ACHN (cell line): ENCODE results near the gene ABCA6.
"Not testable (repeated sequence)": the region's sequence is repeated elsewhere in the genome, so short reads cannot be mapped to it uniquely, and the experiment has no call there.

Experiments
- DNase-seq: peaks from one replicate; pipeline ENCODE4 v3.0.0-alpha.2; 2015
- in situ Hi-C: cut with HindIII; loops from 2 replicates; pipeline ENCODE4 v1.10.0; 2017; ENCODE audit warnings: low sequenced_read_pairs, low pct_ligation_motif_present, low pct_unique_long_range_greater_than_20kb

ABCA6 gene

DNA sequence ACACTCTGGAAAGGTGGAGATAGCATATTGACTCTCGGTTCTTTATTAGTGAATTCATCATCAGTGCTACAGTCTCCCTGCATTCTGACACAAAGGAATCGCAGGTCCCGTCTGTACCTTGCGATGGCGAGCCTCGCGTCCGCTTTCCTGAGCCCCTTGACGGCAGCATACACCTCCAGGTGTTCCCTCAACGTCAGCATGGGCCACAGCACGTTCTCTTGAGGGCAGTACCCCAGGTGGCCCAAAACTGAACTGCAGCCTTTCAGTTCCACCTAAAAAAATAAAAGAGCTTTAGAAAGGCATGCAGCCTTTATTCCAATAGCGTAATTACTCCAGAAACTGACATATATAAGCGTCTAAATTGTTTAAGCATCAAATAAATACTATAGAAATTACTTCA, 56.8 kb downstream of the ABCA6 start:
- DNase-seq, result no peak
- in situ Hi-C loops, result no loop called here

DNA sequence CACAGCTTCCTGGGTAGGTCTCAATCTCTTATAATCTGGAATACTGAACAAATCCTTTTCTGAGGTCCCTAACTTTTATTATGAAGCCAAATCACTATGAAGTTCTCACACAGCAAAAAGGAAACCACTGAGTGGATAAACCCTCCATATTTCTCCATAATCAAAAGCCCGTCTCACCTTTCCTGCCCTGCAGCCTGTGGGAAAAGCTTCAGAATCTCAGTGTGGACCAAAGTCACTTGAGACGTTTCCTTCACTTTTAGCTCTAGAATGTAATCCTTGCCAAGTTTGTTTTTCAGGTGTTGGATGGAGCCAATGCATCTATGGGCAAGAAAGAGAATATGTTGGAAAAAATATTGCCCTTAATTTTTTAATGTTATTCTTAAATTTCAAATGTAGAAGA, 59.0 kb downstream of the ABCA6 start:
- in situ Hi-C loops, result no loop called here
- DNase-seq, result no peak

DNA sequence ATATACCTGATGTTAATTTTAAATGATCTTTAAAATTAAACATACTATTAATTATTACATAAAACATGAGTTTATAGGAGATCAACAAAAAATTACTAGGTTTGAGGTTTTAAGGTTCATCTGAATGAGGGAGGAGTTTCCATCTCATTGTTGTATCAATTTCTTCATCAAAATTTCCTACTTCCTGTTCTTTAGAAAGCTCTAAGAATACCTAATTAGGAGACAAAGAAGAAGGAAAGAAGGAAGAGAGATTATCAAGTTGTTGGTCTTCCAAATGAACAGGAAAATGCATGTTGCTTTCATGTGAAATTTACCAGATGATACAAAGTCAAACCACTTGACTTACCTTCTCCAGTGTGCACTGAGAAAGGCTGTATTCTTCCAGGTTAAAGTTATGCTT, 62.8 kb downstream of the ABCA6 start:
- no peak for DNase-seq
- in situ Hi-C loops, result no loop called here

DNA sequence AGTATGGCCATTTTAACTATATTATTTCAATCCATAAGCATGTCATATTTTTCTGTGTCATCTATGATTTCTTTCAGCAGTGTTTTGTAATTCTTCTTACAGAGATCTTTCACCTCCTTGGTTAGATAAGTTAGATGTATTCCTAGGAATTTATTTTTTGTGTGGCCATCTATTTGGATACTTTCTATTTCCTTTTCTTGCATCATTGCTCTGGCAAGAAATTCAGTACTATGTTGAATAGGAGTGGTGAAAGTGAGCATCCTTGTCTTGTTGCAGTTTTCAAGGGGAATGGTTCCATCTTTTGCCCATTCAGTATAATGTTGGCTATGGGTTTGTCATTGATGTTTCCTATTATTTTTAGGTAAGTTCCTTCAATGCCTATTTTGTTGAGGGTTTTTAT, 65.9 kb downstream of the ABCA6 start:
- DNase-seq, result no peak
- in situ Hi-C loops, result no loop called here

DNA sequence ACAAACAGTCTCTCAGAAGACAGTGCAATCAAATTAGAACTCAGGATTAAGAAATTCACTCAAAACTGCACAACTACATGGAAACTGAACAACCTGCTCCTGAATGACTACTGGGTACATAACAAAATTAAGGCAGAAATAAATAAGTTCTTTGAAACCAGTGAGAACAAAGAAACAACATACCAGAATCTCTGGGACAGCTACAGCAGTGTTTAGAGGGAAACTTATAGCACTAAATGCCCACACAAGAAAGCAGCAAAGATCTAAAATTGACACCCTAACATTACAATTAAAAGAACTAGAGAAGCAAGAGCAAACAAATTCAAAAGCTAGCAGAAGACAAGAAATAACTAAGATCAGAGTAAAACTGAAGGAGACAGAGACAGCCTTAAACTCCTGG, 68.3 kb downstream of the ABCA6 start:
- DNase-seq, in situ Hi-C loops: not testable (repeated sequence)

DNA sequence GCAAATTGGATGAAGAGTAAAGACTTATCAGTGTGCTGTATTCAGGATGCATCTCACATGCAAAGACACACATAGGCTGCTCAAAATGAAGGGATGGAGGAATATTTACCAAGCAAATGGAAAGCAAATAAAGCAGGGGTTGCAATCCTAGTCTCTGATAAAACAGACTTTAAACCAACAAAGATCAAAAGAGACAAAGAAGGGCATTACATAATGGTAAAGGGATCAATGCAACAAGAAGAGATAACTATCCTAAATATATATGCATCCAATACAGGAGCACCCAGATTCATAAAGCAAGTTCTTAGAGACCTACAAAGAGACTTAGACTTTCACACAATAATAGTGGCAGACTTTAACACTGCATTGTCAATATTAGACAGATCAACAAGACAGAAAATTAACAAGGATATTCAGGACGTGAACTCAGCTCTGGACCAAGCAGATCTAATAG, 68.9 kb downstream of the ABCA6 start:
- DNase-seq, in situ Hi-C loops: not testable (repeated sequence)

DNA sequence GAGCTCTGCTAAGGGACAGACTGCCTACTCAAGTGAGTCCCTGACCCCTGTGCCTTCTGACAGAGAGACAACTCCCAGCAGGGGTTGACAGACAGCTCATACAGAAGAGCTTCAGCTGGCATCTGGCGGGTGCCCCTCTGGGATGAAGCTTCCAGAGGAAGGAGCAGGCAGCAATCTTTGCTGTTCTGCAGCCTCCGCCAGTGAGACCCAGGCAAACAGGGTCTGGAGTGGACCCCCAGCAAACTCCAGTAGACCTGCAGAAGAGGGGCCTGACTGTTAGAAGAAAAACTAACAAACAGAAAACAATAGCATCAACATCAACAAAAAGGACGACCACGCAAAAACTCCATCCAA, 70.5 kb downstream of the ABCA6 start:
- in situ Hi-C loops, DNase-seq: not testable (repeated sequence)

DNA sequence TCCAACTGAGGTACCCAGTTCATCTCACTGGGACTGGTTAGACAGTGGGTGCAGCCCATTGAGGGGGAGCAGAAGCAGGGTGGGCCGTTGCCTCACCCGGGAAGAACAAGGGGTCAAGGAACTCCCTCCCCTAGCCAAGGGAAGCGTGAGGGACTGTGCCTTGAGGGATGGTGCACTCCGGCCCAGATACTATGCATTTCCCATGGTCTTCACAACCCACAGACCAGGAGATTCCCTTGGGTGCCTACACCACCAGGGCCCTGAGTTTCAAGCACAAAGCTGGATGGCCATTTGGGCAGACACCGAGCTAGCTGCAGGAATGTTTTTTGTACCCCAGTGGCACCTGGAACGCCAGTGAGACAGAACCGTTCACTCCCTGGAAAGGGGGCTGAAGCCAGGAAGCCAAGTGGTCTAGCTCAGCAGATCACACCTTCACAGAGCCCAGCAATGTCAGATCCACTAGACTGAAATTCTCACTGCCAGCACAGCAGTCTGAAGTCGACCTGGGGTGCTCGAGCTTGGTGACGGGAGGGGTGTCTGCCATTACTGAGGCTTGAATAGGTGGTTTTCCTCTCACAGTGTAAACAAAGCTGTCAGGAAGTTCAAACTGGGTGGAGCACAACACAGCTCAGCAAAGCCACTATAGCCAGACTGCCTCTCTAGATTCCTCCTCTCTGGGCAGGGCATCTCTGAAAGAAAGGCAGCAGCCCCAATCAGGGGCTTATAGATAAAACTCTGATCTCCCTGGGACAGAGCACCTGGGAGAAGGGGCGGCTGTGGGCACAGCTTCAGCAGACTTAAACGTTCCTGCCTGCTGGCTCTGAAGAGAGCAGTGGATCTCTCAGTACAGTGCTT, 71.1 kb downstream of the ABCA6 start:
- DNase-seq, in situ Hi-C loops: not testable (repeated sequence)

DNA sequence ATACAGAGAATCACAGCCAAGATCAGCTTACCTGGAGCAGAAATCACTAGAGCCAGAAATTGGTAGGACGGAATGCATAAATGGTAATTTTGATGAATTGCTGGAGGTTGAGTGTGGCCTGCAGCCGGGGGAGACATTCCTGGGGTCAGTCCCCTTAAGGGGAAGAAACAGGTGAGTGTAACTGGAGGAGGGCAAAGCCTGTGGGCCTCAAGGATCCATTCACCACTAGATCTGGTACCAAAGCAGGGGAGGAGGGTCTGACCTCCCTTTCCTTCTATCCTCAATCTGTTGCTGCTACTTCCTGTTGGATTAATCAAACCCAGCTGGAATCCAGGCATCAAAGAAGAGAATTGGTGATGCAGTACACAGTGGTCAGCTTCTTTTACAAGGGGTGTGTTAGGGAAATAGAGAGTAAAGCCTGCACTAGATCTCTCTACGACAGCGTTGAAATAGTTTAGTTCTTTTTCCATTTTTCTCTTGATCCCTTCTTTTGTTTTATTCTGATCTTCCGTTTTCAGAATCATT, 72.4 kb downstream of the ABCA6 start:
- no peak for DNase-seq
- in situ Hi-C loops, result no loop called here

DNA sequence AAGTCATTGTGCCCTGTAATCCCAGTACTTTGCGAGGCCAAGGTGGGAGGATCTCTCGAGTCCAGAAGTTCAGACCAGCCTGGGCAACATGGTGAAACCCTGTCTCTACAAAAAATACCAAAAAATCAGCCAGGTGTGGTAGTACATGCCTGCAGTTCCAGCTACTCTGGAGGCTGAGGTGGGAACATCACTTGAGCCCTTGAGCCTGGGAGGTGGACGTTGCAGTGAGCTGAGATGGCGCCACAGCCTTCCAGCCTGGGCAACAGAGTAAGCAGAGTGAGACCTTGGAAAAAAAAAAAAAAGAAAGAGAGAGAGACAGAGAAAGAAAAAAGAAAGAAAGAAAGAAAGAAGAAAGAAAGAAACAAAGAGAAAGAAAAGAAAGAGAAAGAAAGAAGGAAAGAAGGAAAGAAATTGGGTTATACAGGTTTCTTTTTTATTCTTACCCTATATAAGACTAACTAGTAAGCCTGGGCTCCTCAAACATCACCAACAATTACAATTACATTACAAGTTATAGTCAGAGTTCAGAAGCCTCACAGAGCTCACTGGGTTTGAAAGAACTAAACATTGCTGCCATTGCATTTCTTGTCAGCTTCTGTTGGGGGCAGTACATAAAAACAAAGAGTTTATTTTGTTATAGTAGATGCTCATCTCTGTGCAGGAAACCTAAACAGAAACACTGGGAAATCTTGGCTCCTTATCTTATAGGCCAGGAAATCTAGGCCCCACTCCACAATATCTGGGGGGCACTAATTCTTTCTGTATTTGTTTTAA, 74.2 kb downstream of the ABCA6 start:
- in situ Hi-C loops, result no loop called here
- DNase-seq, result no peak

DNA sequence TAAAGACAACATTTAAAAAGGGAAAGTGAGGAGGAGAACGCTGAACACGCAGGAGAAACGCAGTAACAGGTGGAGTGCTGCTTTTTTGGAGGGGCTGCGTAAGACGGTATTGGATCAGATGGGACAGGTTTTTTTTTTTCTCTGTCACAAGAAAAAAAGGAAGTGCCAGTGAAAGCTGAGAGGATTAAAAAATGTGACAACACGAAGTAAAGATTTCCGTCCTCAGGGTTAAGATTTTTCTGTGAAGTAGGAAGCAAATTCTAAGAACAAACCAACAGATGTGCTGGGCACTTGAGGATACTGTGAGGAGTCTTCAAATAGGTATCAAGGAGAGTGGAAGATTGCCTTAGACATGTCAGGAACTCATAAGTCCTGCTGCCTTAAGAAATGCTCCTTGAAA, 75.2 kb downstream of the ABCA6 start:
- DNase-seq, result no peak
- in situ Hi-C loops, result no loop called here

DNA sequence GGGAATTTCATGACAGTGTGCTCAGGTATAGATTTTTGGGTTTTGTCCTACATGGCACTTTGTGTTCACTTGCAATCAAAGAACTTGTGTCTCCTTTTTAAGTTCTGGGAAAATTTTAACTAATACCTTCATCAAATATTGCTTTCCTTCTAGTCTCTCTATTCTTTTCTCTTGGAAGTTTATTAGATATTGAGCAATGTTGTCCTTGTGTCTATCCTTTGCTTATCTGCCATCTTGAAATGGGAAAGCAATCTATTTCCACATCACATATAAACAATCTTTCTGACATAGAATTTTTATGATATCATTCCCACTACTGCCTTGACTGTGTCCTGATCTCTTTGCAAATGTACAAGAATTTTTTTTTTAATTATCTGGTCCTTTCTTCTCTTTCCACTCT, 76.6 kb downstream of the ABCA6 start:
- no peak for DNase-seq
- in situ Hi-C loops, result no loop called here

DNA sequence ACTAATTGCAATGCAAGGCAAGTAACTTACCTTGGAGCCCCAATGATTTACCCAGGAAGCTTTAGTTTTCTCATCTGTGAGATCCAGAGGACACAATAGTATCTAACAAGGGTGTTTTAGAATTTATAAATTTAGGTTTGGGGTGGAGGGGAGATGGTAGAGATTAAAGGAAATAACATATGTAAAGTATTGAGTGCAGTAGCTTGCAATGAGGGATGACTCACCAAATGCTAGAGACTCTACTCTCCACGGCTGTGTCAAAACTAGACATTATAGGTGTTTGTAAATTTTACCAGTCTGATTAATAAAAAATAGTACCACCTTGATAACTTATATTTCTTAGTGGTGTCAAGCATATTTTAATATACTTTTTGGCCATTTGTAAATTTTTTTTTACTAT, 77.2 kb downstream of the ABCA6 start:
- in situ Hi-C loops, result no loop called here
- DNase-seq, result no peak

DNA sequence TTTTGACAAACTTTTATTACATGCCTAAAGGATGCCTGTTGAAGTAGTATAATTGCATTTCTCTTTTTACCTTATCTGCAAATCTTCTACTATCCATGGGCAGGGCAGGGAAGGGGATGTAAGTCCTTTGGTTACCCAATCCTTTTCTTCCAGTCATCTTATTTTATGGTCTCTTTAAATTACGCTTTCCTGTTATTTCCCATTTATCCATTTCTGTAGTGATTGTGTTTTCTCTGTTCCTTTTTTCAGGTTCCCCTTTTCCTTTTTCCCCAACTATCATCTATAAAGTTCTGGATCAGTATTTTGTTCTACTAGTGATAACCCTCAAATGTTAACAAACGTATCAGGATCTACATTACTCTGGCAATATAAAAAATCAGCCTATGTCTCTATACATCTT, 77.7 kb downstream of the ABCA6 start:
- in situ Hi-C loops, result no loop called here
- no peak for DNase-seq

DNA sequence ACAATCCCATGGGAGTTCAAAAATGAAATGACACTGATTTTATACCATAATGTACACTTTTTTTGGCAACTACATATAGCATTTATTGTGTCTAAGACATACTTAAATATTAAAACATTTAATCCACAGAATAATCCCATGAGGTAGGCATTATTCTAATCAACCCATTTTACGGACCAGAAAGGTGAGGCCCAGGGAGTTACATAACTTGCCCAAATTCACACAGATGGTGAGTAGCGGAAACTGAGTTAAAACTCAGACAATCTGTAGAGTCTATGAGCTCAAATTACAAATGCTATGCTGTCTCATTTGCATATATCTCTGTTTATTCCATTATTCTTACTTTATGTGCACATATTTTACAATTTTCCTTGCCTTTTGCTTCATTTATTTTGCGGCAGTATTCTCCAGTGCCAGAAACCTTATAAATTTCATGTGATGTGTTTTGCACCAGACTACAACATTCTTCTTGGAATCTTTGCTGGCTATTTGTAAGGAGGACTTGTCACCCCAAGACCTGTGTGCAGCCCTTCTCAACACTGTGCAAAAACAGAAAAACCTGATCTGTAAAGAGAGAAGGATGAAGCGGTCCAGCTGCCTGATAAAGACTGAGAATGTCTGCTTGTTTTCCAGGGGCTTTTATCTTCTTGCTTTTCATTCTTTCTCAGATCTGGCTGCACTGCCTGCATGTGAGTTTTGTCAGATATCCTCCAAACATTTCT, 78.7 kb downstream of the ABCA6 start:
- DNase-seq, result no peak
- in situ Hi-C loops, result no loop called here

DNA sequence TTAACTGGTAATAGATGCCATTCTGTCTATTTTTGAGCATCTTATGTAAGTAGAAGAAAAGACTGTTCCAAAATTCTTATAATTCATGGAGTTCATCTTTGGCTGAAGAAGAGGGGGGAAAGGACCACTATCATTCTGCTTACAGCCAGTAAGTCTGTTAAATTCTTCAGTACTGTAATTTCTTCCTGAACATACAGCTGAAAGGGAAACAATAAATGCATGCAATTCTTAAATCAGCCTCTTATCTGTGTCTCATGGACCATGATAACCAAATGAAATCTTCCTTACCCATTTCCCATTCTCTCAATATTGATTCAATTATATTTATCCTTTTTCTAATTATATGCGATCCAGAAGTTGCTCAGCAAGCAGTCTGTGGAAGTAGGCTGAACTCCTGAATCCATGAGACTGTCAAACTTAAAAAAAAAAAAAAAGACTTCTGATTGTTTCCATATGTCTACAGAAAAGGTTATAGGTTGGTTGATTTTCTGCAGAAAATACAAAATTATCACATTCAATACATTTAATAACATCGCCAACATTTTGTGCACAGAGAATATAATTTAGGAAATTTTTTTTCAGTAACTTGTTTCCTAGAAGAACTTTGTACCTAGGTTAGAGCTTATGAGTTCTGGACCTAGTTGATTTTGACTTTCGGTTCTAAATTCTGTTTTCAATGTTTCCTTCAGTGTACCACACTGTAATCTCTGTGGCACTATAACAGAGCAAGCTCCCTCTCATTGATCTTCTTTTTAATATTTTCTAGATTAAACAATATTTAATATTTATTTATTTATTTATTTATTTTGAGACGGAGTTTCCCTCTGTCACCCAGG, 79.8 kb downstream of the ABCA6 start:
- DNase-seq, result no peak
- in situ Hi-C loops, result no loop called here

DNA sequence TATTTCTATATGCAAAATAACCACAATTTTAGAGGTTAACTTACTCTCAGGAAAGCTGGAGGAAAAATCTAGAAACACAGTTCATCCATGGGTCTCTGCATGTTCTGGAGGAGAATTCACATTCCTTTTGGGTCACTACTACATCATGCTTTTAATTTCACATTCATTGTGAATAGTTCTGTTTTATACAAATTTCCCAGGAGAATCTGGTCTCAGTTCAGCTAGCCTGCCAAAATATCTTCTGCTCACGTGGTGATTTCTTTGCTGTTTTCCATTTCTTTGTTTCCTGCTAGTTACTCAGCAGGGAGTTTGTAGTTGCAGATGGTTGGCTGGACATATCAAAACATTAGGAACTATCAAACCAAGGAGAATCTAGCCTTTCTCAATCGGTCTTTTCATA, 80.9 kb downstream of the ABCA6 start, which contains the start of gene ABCA9:
Gene ABCA9, minus strand, starts transcription at position 106 of the 400 bp plus-strand sequence. CDS start 9,801 bp downstream, outside the sequence.
- no peak for DNase-seq
- in situ Hi-C loops, result no loop called here
